Uterus (tissue), 2 donors: Measurements from ENCODE around the gene EZH2.

Source experiments
- CTCF ChIP-seq, 4 experiments: fragments of 200-600 bp in 2 of 4; fragments of 450-650 bp in 2 of 4; sonication (generic) in 2 of 4; IDR thresholded peaks; one replicate each; pipeline ENCODE4 v1.5.1; 2016 to 2019; ENCODE audit warnings: antibody characterized with exemption in 4 of 4, mild to moderate bottlenecking in 2 of 4, moderate library complexity in 1 of 4
- POLR2A ChIP-seq, 2 donors: fragments of 450-650 bp; IDR thresholded peaks; one replicate each; pipeline ENCODE4 v1.6.1; 2016; ENCODE audit warnings: antibody characterized with exemption in 2 of 2, mild to moderate bottlenecking in 1 of 2, moderate library complexity in 1 of 2

- TF ChIP-seq CTCF (IDR thresholded peaks at IDR 0.05), result no peak
- no peak for TF ChIP-seq POLR2A (IDR thresholded peaks at IDR 0.05)
Observed at GRCh38 chr7:148916186-148916585, 32.1 kb upstream of the EZH2 start.
